Activated naive CD8-positive, alpha-beta T cell treated with anti-CD3 and anti-CD28 coated beads for 36 hours (primary cell): ENCODE data around the gene MRPS11. TPM values are rescaled to one million over a fixed set of nuclear protein-coding genes. Genes with fewer than 3 reads are reported as not detected.
"Not testable (repeated sequence)": the region's sequence is repeated elsewhere in the genome, so short reads cannot be mapped to it uniquely, and the experiment has no call there.

Experiments used
- DNase-seq: peaks from one replicate; pipeline ENCODE4 v3.0.0; 2021
- H3K27ac Mint-ChIP-seq: one replicate; pipeline ENCODE4 v1.8.0; 2022; ENCODE audit warnings: mild to moderate bottlenecking, moderate library complexity, mixed read lengths
- H3K27me3 Mint-ChIP-seq: one replicate; pipeline ENCODE4 v1.8.0; 2022; ENCODE audit warnings: mild to moderate bottlenecking, mixed read lengths
- H3K36me3 Mint-ChIP-seq: one replicate; pipeline ENCODE4 v1.8.0; 2021; ENCODE audit warnings: mild to moderate bottlenecking, mixed read lengths
- H3K4me1 Mint-ChIP-seq: one replicate; pipeline ENCODE4 v1.8.0; 2021; ENCODE audit warnings: mixed read lengths
- H3K4me3 Mint-ChIP-seq: one replicate; pipeline ENCODE4 v1.8.0; 2022; ENCODE audit warnings: mild to moderate bottlenecking, moderate library complexity, mixed read lengths
- H3K9me3 Mint-ChIP-seq: one replicate; pipeline ENCODE4 v1.8.0; 2022; ENCODE audit warnings: mixed read lengths
- total RNA-seq, 2 experiments: library from RNA; stranded (reverse); gene quantifications; one replicate each; pipeline ENCODE4 v1.2.3, GENCODE V29; 2021

Gene MRPS11
- total RNA-seq, 2 experiments from 2014 or later: 82.9 to 85.2 TPM

GRCh38 chr15:88448991-88449461 is 18.5 kb upstream of the MRPS11 start:
- Mint-ChIP-seq H3K27ac (no peak overlapping the region), H3K27me3 (peaks cover 2% of the 10 kb centered on the region), H3K4me3 (no peak overlapping the region), H3K36me3 (no peaks in the 10 kb centered on the region), H3K9me3 (peaks cover 4% of the 10 kb centered on the region), H3K4me1 (peaks cover 5% of the 10 kb centered on the region)
- no peak for DNase-seq

GRCh38 chr15:88449581-88449980 is 17.9 kb upstream of the MRPS11 start:
- Mint-ChIP-seq H3K36me3 (no peaks in the 10 kb centered on the region), H3K4me1 (peaks cover 5% of the 10 kb centered on the region), H3K27me3 (no peaks in the 10 kb centered on the region), H3K27ac (no peak overlapping the region), H3K4me3 (no peak overlapping the region), H3K9me3 (no peaks in the 10 kb centered on the region)
- DNase-seq: no peak

- DNase-seq: peak; percentile 68
- Mint-ChIP-seq H3K9me3 (no peaks in the 10 kb centered on the region), H3K4me1 (peaks cover 7% of the 10 kb centered on the region), H3K27ac (no peak overlapping the region), H3K27me3 (no peaks in the 10 kb centered on the region), H3K4me3 (no peak overlapping the region), H3K36me3 (no peaks in the 10 kb centered on the region)
Observed at GRCh38 chr15:88450125-88450798, 17.2 kb upstream of the MRPS11 start.

GRCh38 chr15:88453651-88454050 is 13.9 kb upstream of the MRPS11 start:
- H3K27me3 Mint-ChIP-seq: no peaks in the 10 kb centered on the region
- H3K4me3 Mint-ChIP-seq: no peak overlapping the region
- H3K4me1 Mint-ChIP-seq: peaks cover 7% of the 10 kb centered on the region
- no peak for DNase-seq
- H3K9me3 Mint-ChIP-seq: no peaks in the 10 kb centered on the region
- no peak overlapping the region for H3K27ac Mint-ChIP-seq
- H3K36me3 Mint-ChIP-seq: peaks cover 3% of the 10 kb centered on the region

GRCh38 chr15:88454236-88454635 is 13.3 kb upstream of the MRPS11 start:
- Mint-ChIP-seq H3K4me3 (no peak overlapping the region), H3K27ac (no peak overlapping the region), H3K27me3 (no peaks in the 10 kb centered on the region), H3K36me3 (peaks cover 3% of the 10 kb centered on the region), H3K4me1 (peaks cover 7% of the 10 kb centered on the region), H3K9me3 (no peaks in the 10 kb centered on the region)
- no peak for DNase-seq

GRCh38 chr15:88454867-88455810 is 12.4 kb upstream of the MRPS11 start:
- Mint-ChIP-seq H3K4me3 (no peak overlapping the region), H3K9me3 (no peaks in the 10 kb centered on the region), H3K36me3 (peaks cover 3% of the 10 kb centered on the region), H3K27me3 (no peaks in the 10 kb centered on the region), H3K27ac (no peak overlapping the region), H3K4me1 (peaks cover 2% of the 10 kb centered on the region)
- peak; percentile 37 for DNase-seq

- Mint-ChIP-seq H3K27ac (no peak overlapping the region), H3K27me3 (no peaks in the 10 kb centered on the region), H3K36me3 (peaks cover 8% of the 10 kb centered on the region), H3K9me3 (no peaks in the 10 kb centered on the region), H3K4me3 (no peak overlapping the region), H3K4me1 (peaks cover 2% of the 10 kb centered on the region)
- DNase-seq: no peak
Observed at GRCh38 chr15:88456733-88457132, 10.8 kb upstream of the MRPS11 start.

GRCh38 chr15:88463870-88464532 is 3.5 kb upstream of the MRPS11 start:
- Mint-ChIP-seq H3K4me1 (peaks cover 17% of the 10 kb centered on the region), H3K27ac (no peak overlapping the region), H3K27me3 (no peaks in the 10 kb centered on the region), H3K36me3 (peaks cover 22% of the 10 kb centered on the region), H3K4me3 (no peak overlapping the region), H3K9me3 (no peaks in the 10 kb centered on the region)
- no peak for DNase-seq

GRCh38 chr15:88465633-88466224 is 1.8 kb upstream of the MRPS11 start:
- Mint-ChIP-seq H3K27ac (peak overlapping the region; percentile 98), H3K27me3 (no peaks in the 10 kb centered on the region), H3K4me1 (peaks cover 17% of the 10 kb centered on the region), H3K4me3 (peak overlapping the region; percentile 95), H3K36me3 (peaks cover 21% of the 10 kb centered on the region), H3K9me3 (no peaks in the 10 kb centered on the region)
- no peak for DNase-seq

- H3K27me3 Mint-ChIP-seq: no peaks in the 10 kb centered on the region
- H3K36me3 Mint-ChIP-seq: peaks cover 19% of the 10 kb centered on the region
- H3K27ac Mint-ChIP-seq: peak overlapping the region; percentile 98
- peaks cover 23% of the 10 kb centered on the region for H3K4me1 Mint-ChIP-seq
- peak overlapping the region; percentile 95 for H3K4me3 Mint-ChIP-seq
- no peaks in the 10 kb centered on the region for H3K9me3 Mint-ChIP-seq
- DNase-seq: no peak
Observed at GRCh38 chr15:88467935-88468528, 524 bp downstream of the MRPS11 start.

GRCh38 chr15:88468721-88469120 is 1.2 kb downstream of the MRPS11 start:
- Mint-ChIP-seq H3K4me3 (peak overlapping the region; percentile 95), H3K36me3 (peaks cover 17% of the 10 kb centered on the region), H3K4me1 (peaks cover 23% of the 10 kb centered on the region)
- not testable (repeated sequence) for H3K9me3 Mint-ChIP-seq, H3K27ac Mint-ChIP-seq, DNase-seq, H3K27me3 Mint-ChIP-seq

GRCh38 chr15:88469321-88469720 is 1.8 kb downstream of the MRPS11 start:
- Mint-ChIP-seq H3K9me3 (no peaks in the 10 kb centered on the region), H3K4me1 (peaks cover 23% of the 10 kb centered on the region), H3K27ac (no peak overlapping the region), H3K27me3 (no peaks in the 10 kb centered on the region), H3K36me3 (peaks cover 13% of the 10 kb centered on the region), H3K4me3 (no peak overlapping the region)
- no peak for DNase-seq

- peaks cover 19% of the 10 kb centered on the region for H3K4me1 Mint-ChIP-seq
- H3K36me3 Mint-ChIP-seq: peaks cover 9% of the 10 kb centered on the region
- no peaks in the 10 kb centered on the region for H3K27me3 Mint-ChIP-seq
- H3K9me3 Mint-ChIP-seq: no peaks in the 10 kb centered on the region
- DNase-seq: no peak
- H3K4me3 Mint-ChIP-seq: no peak overlapping the region
- no peak overlapping the region for H3K27ac Mint-ChIP-seq
Observed at GRCh38 chr15:88470625-88471372, 3.3 kb downstream of the MRPS11 start.

- Mint-ChIP-seq H3K27me3 (no peaks in the 10 kb centered on the region), H3K36me3 (peaks cover 9% of the 10 kb centered on the region), H3K4me1 (peaks cover 12% of the 10 kb centered on the region), H3K4me3 (no peak overlapping the region), H3K9me3 (no peaks in the 10 kb centered on the region), H3K27ac (no peak overlapping the region)
- no peak for DNase-seq
Observed at GRCh38 chr15:88472225-88472624, 4.7 kb downstream of the MRPS11 start.
